Caco-2 (cell line): Measurements from ENCODE around the gene COL15A1. TPM values are rescaled to one million over a fixed set of nuclear protein-coding genes. Genes with fewer than 3 reads are reported as not detected.

Source experiments
- BruUV-seq: library from RNA; stranded (reverse); fragments of 400-500 nt; replicated peaks from 2 replicates; lab custom pipeline; 2021; lab: Mats Ljungman, UMichigan
- CTCF ChIA-PET: fragments of 300-600 bp; sonication (Branson Sonifier 250); formaldehyde crosslinking; loops from one replicate; lab custom pipeline; 2022; ENCODE audit warnings: antibody characterized with exemption; lab: Charles Lee
- POLR2A ChIA-PET: fragments of 300-600 bp; sonication (Branson Sonifier 250); formaldehyde crosslinking; loops from one replicate; lab custom pipeline; 2022; ENCODE audit warnings: antibody characterized with exemption; lab: Charles Lee
- DNase-seq, 2 experiments: peaks; one replicate each; pipeline versions ENCODE4 v3.0.0 to v3.0.0-alpha.2; 2020 to 2022
- H3K27me3 ChIP-seq: replicated peaks from 2 replicates; pipeline ENCODE4 v1.6.0; 2011; ENCODE audit warnings: low read length; ENCODE audit not compliant: control insufficient read depth, insufficient read depth
- H3K36me3 ChIP-seq: 2 replicates; pipeline ENCODE4 v1.5.1; 2011; ENCODE audit warnings: low read length; ENCODE audit not compliant: control insufficient read depth, insufficient read depth
- H3K4me1 ChIP-seq: fragments of 250-450 bp; sonication (Bioruptor Pico); 2 replicates; pipeline ENCODE4 v1.5.1; 2020; ENCODE audit warnings: mild to moderate bottlenecking
- H3K4me3 ChIP-seq: 2 replicates; pipeline ENCODE4 v1.5.1; 2011; ENCODE audit warnings: low read depth, mild to moderate bottlenecking, control low read depth, low read length
- H3K9me3 ChIP-seq: fragments of 250-450 bp; sonication (Bioruptor Pico); 2 replicates; pipeline ENCODE4 v1.5.1; 2020; ENCODE audit warnings: mild to moderate bottlenecking, moderate library complexity
- H3K27ac Mint-ChIP-seq: one replicate; pipeline ENCODE4 v1.8.0; 2022; ENCODE audit warnings: mixed read lengths; ENCODE audit not compliant: unreplicated experiment
- H3K27me3 Mint-ChIP-seq: one replicate; pipeline ENCODE4 v1.8.0; 2022; ENCODE audit warnings: mixed read lengths; ENCODE audit not compliant: insufficient read depth, unreplicated experiment
- H3K36me3 Mint-ChIP-seq: one replicate; pipeline ENCODE4 v1.8.0; 2022; ENCODE audit warnings: mild to moderate bottlenecking, mixed read lengths; ENCODE audit not compliant: insufficient read depth, unreplicated experiment
- H3K4me1 Mint-ChIP-seq: one replicate; pipeline ENCODE4 v1.8.0; 2022; ENCODE audit warnings: low read depth, mixed read lengths; ENCODE audit not compliant: unreplicated experiment
- H3K4me3 Mint-ChIP-seq: one replicate; pipeline ENCODE4 v1.8.0; 2022; ENCODE audit warnings: mild to moderate bottlenecking, moderate library complexity, mixed read lengths; ENCODE audit not compliant: unreplicated experiment
- H3K9me3 Mint-ChIP-seq: one replicate; pipeline ENCODE4 v1.8.0; 2022; ENCODE audit warnings: mixed read lengths; ENCODE audit not compliant: unreplicated experiment
- CTCF ChIP-seq, 2 experiments: fragments of 200-600 bp in 1 of 2; IDR thresholded peaks; 1 replicate in 1 of 2; 2 replicates in 1 of 2; pipeline versions ENCODE4 v1.5.1 to v1.8.0; 2011 to 2022; ENCODE audit warnings: antibody characterized with exemption in 1 of 2, control low read depth in 1 of 2, inconsistent platforms in 1 of 2, low read depth in 1 of 2, low read length in 1 of 2, mild to moderate bottlenecking in 1 of 2, moderate library complexity in 1 of 2; ENCODE audit not compliant: insufficient read depth in 1 of 2, severe bottlenecking in 1 of 2, unreplicated experiment in 1 of 2
- intact Hi-C: fragments of 100-400 bp; cut with micrococcal nuclease; formaldehyde crosslinking; loops from one replicate; pipeline ENCODE4 v1.10.0; 2022; ENCODE audit not compliant: unreplicated experiment
- total RNA-seq: library from RNA; stranded (reverse); gene quantifications from 2 replicates; pipeline ENCODE4 v1.2.3, GENCODE V29; 2022

Gene COL15A1
- total RNA-seq, 1 experiment from 2014 or later = not detected

GRCh38 chr9:99071313-99072039 lies 127.8 kb downstream of the COL15A1 start:
- DNase-seq = no peak
- no peaks in the 10 kb centered on the region for H3K36me3 ChIP-seq
- Mint-ChIP-seq H3K9me3 (no peaks in the 10 kb centered on the region), H3K27ac (no peak overlapping the region), H3K4me1 (no peaks in the 10 kb centered on the region), H3K27me3 (peaks cover 4% of the 10 kb centered on the region), H3K36me3 (no peaks in the 10 kb centered on the region), H3K4me3 (no peak overlapping the region)
- intact Hi-C loops = no loop called here
- no TSS peak for BruUV-seq
- no peaks in the 10 kb centered on the region for H3K9me3 ChIP-seq
- TF ChIP-seq CTCF (IDR thresholded peaks at IDR 0.05; ENCODE audit: insufficient read depth in 1 of 2, low read depth in 1 of 2, low read length in 1 of 2, severe bottlenecking in 1 of 2, unreplicated experiment in 1 of 2) = no peak
- no peaks in the 10 kb centered on the region for H3K27me3 ChIP-seq
- no peaks in the 10 kb centered on the region for H3K4me1 ChIP-seq
- POLR2A ChIA-PET = interaction anchor here (0.6 kb wide), 1 partner anchor 33 kb away, joined by 4 read pairs; the partner anchor contains the start of gene TGFBR1
- no peak overlapping the region for H3K4me3 ChIP-seq
- CTCF ChIA-PET = no interaction called here

GRCh38 chr9:99072040-99072394 lies 128.3 kb downstream of the COL15A1 start:
- no peak for DNase-seq
- H3K4me1 ChIP-seq = no peaks in the 10 kb centered on the region
- no peak for TF ChIP-seq CTCF (IDR thresholded peaks at IDR 0.05; ENCODE audit: insufficient read depth in 1 of 2, low read depth in 1 of 2, low read length in 1 of 2, severe bottlenecking in 1 of 2, unreplicated experiment in 1 of 2)
- no peaks in the 10 kb centered on the region for H3K9me3 ChIP-seq
- POLR2A ChIA-PET = no interaction called here
- peaks cover 5% of the 10 kb centered on the region for H3K27me3 Mint-ChIP-seq
- H3K36me3 ChIP-seq = no peaks in the 10 kb centered on the region
- H3K36me3 Mint-ChIP-seq = no peaks in the 10 kb centered on the region
- CTCF ChIA-PET = no interaction called here
- no peaks in the 10 kb centered on the region for H3K27me3 ChIP-seq
- H3K27ac Mint-ChIP-seq = no peak overlapping the region
- BruUV-seq = no TSS peak
- H3K4me1 Mint-ChIP-seq = no peaks in the 10 kb centered on the region
- intact Hi-C loops = no loop called here
- no peaks in the 10 kb centered on the region for H3K9me3 Mint-ChIP-seq
- H3K4me3 Mint-ChIP-seq = no peak overlapping the region
- no peak overlapping the region for H3K4me3 ChIP-seq

- intact Hi-C loops = no loop called here
- no peaks in the 10 kb centered on the region for H3K27me3 ChIP-seq
- no peak for DNase-seq
- Mint-ChIP-seq H3K27me3 (peaks cover 10% of the 10 kb centered on the region), H3K36me3 (no peaks in the 10 kb centered on the region), H3K4me1 (no peaks in the 10 kb centered on the region), H3K27ac (no peak overlapping the region), H3K4me3 (no peak overlapping the region), H3K9me3 (no peaks in the 10 kb centered on the region)
- ChIA-PET CTCF (no interaction called here), POLR2A (no interaction called here)
- no peak for TF ChIP-seq CTCF (IDR thresholded peaks at IDR 0.05; ENCODE audit: insufficient read depth in 1 of 2, low read depth in 1 of 2, low read length in 1 of 2, severe bottlenecking in 1 of 2, unreplicated experiment in 1 of 2)
- no peaks in the 10 kb centered on the region for H3K9me3 ChIP-seq
- no peaks in the 10 kb centered on the region for H3K4me1 ChIP-seq
- BruUV-seq = no TSS peak
- no peak overlapping the region for H3K4me3 ChIP-seq
- no peaks in the 10 kb centered on the region for H3K36me3 ChIP-seq
These were observed 129.6 kb downstream of the COL15A1 start for GRCh38 chr9:99073347-99073746.
